Stimulated activated CD4-positive, alpha-beta T cell treated with anti-CD3 and anti-CD28 coated beads, Interleukin-12 subunit alpha, Interleukin-12 subunit beta, amount 100 ng/mL, for 48 hours (primary cell): ENCODE results near the gene TSEN34.
"Not testable (repeated sequence)": the region's sequence is repeated elsewhere in the genome, so short reads cannot be mapped to it uniquely, and the experiment has no call there.

Experiments
- DNase-seq, 3 donors: peaks; one replicate each; pipeline ENCODE4 v3.0.0-alpha.2; 2020; ENCODE audit warnings: low read depth in 2 of 3, low spot score in 1 of 3

TSEN34 gene

DNA sequence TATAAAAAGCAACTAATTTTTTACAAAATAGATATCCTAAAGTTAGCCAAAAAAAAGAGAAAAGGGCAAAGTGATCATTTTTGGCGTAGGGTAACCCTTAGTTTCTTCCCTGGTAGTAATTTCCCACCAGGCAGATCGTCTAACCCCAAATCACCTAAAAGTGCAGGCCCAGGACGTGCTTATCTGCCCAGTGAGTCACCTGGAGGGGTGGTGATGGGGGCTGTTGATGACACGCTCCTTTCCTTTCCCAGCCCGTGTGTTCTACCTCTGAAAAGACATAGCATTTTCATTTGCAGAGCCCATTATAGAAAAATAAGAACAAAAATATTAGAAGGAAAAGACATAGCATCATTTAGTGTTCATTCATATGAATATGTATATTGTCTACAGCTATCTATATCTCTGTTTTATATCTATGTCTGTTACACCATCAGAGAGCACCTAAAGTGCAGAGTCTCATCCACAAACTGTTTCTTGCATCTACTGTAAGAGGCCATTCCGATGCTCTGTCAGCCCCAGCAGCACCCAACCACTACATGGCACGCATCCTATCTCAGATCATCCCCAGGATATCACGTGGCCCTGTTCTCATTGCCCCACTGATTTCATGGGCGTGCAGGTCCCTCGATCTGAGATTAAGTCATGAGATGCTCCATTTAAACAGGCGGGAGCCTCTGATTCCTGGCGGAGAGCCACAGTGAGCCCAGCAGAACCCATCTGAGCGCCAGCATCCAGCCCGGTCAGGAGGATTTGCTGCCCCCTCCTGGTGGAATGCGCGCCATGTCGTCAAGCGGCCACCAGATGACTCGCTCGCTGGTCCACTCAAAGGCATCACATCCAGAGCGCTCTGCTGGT lies 40.2 kb downstream of the TSEN34 start:
- DNase-seq, result peak; percentile 69 to 92 (median 90)

DNA sequence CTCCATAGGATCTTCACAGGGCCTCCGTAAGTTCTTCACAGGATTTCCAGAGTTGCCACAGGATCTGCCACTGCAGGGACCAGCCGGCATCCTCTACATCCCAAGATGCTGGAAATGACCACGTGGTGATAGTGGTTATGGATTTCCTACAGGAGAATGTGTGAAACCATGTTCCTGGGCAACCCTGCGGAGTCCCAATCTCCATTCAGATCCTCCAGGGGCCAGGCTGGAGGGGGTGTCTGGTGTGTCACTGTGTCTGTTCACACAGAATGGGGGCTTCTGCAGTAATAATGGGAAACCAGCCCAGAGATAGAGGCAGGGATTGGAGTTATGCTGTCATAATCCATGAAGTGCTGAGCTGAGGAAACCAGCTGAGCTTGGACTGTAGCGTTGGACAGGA lies 42.8 kb downstream of the TSEN34 start:
- DNase-seq, result no peak

DNA sequence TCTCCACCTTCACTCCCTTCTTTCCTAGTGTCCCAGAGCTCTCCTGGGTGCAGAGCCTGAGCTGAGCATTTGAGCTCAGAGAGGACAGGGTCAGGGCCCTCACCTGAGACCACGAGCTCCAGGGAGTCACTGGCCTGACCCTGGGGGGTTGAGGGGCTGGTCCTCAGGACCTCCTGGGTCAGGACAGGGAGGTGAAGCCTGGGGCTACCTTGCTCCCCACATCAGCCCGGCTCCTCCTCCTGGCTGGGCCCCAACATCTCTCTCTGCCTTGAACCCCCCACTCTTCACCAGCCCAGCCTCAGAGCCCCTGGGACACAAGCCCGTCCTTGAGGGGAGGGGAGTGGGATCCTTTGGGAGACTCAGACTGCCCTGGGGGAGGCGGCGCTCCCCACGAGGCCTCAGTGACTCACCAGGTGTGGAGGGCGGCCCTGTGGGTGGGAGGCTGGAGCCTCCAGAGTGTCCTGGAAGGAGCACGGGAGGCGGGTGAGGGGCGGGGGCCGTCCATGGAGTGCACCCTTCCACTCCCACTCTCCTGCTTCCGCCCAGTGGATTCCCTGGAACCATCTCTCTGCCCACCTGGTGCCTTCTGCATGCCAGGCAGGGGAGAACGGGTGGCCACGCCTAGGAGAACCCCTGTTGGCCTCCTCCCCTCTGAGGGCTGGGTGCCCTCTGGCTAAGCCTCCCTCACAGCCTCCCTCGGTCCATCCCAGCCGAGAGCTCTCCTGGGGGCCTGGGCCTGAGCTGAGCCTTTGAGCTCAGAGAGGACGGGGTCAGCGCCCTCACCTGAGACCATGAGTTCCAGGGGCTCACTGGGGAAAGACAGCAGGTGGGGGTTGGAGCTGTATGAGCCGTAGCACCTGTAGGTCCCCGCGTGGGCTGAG lies 48.6 kb downstream of the TSEN34 start:
- DNase-seq, result not testable (repeated sequence)

DNA sequence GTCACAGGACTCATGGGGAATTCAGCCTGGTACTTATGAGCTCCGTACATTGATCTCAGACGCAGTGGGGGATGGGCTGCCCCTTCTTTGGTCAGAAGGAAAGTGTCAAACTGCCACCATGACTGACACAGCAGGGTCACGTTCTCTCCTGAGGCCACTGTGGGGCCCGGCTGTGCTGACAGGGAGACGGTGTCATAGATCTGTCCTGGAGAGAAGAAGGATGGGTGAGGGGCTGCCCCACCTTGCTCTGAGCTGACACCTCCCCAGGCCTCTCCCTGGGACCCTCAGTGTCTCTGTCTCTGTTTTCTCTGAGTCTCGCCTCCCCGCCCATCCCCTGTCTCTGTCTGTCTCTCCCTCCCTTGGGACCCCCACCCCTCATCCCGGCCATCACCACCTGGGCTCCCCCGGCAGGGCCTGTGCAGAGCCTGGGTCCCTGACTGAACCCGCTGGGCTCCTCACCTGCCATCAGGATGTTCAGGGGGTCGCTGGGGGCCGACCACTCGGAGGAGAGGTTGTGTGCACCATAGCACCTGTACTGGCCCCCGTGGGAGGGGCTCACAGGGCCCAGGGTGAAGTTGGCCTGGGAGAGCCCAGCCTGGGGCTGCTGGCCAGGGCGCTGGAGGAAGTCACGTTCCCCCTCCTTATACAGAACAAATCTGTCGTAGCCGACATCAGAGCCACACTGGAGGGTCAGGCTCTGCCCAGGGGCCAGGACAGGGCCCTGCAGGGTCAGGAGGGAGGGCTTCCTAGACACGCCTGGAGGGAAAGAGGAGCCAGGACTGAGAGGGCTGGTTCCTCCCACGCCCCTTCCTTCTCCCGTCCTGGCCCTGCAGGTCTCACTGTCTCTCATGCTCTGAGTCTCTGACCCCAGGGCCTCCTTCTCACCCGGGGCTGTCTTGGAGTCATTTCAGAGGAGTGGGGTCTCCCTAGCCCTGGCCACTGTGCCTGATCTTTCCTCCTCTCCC lies 49.5 kb downstream of the TSEN34 start:
- not testable (repeated sequence) for DNase-seq

DNA sequence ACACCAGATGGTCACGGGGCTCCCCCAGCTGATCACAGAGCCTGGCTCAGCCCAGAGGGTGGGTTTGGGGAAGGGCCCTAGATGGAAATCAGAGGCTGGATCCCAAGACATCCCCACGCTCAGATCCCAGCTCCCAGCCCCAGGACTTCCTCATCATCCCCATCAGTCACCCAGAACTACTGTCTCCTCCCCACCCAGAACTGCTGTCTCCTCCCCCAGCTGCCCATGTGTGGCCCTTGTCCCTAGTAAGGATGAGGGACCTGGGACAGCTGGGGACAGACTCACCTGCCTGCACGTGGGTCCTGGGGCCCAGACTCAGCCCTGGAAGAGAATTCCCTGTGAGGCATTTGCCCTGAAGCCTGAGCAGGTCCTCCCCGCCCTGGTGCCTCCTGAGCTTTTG lies 51.1 kb downstream of the TSEN34 start:
- not testable (repeated sequence) for DNase-seq

DNA sequence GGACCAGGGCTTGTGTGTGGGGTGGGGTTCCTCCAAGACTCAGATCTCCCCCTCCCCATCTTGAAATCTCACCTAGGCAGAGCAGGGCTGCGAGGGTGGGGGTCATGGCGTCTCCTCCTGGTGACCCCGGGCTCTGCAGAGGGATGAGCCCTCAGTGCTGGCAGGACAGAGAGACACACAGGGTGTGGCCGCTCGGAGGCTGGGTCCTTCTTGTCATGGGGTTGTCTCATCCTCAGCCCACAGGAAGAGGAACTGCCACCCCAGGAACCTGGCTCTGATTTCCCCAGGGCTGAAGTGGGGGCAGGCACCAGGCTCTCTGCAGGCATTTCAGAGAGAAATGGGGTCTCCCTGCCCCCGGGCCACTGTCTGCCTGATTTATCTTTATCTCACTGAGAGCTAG lies 51.5 kb downstream of the TSEN34 start, which contains the start of gene LILRA6:
TSS of gene LILRA6 (minus strand) at position 145 of the 400 bp plus-strand sequence.
- not testable (repeated sequence) for DNase-seq

DNA sequence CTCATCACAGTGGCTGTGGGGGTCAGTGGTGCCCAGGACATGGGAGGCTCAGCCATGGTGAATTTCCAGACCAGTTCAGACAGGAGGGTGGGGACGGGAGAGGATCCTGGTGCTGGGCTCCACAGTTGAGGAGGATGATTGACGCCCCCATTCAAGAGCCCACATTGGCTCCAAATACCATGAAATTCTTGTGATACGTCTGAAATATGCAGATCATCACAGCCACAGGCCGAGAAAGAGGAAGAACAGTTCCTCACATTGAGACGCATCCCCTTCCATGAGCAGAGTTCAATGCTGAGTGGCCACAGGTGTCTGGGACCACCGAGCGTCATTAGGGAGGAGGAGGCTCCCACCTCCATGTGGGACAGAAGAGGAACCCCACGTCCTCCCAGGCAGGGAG lies 52.7 kb downstream of the TSEN34 start:
- not testable (repeated sequence) for DNase-seq
